Measurements from ENCODE around the gene MAGEA11. TPM values are rescaled to one million over a fixed set of nuclear protein-coding genes. Genes with fewer than 3 reads are reported as not detected.
A peak's percentile ranks its signal among the peaks of the same experiment; 100 is the strongest.
"Not testable (repeated sequence)": the region's sequence is repeated elsewhere in the genome, so short reads cannot be mapped to it uniquely, and the experiment has no call there.

Gene MAGEA11
- total RNA-seq, 1 donor from 2014 or later: not detected

DNA sequence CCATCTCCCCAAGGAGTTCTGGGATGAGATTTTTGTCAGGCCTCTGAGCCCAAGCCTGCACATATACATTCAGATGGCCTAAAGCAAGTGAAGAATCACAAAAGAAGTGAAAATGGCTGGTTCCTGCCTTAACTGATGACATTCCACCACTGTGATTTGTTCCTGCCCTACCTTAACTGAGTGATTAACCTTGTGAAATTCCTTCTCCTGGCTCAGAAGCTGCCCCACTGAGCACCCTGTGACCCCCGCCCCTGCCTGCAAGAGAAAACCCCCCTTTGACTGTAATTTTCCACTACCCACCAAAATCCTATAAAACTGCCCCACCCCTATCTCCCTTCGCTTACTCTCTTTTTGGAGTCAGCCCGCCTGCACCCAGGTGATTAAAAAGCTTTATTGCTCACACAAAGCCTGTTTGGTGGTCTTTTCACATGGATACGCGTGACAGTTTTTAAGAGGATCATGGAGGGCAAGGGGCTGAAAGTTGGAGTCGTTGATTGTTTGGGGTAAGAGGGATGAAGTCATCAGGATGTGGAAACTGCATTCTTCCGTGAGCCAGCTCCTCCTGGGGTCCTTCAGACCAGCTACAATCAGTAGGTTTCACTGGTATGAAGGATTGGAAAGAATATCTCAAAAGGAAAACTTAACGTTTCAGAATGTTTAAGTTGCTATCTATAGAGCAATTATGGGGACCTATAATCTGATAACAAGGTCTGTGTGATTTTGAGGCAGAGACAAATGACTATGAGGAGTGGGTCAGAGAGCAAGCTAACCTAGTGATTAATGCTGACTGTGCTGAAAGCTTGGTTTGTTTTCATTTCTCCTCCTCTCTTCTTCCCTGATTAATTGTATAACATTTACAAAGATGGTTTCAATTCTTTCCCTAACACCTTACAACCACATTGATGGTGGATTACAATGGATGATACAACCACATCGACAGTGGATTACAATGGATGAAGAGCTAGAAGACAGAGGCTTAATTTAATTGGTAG is 28.6 kb upstream of the MAGEA11 start:
- DNase-seq (ENCODE audit: low read depth, low spot score): no peak
- TF ChIP-seq, protein P1, sequence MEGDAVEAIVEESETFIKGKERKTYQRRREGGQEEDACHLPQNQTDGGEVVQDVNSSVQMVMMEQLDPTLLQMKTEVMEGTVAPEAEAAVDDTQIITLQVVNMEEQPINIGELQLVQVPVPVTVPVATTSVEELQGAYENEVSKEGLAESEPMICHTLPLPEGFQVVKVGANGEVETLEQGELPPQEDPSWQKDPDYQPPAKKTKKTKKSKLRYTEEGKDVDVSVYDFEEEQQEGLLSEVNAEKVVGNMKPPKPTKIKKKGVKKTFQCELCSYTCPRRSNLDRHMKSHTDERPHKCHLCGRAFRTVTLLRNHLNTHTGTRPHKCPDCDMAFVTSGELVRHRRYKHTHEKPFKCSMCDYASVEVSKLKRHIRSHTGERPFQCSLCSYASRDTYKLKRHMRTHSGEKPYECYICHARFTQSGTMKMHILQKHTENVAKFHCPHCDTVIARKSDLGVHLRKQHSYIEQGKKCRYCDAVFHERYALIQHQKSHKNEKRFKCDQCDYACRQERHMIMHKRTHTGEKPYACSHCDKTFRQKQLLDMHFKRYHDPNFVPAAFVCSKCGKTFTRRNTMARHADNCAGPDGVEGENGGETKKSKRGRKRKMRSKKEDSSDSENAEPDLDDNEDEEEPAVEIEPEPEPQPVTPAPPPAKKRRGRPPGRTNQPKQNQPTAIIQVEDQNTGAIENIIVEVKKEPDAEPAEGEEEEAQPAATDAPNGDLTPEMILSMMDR (conservative IDR thresholded peaks at IDR 0.05): no peak
- Mint-ChIP-seq H3K4me1 (no peaks in the 10 kb centered on the region), H3K27ac (ENCODE audit: unreplicated experiment) (no peak overlapping the region), H3K36me3 (ENCODE audit: low read depth) (no peaks in the 10 kb centered on the region), H3K4me3 (no peak overlapping the region), H3K9me3 (peaks cover 2% of the 10 kb centered on the region), H3K27me3 (ENCODE audit: low read depth) (no peaks in the 10 kb centered on the region)

DNA sequence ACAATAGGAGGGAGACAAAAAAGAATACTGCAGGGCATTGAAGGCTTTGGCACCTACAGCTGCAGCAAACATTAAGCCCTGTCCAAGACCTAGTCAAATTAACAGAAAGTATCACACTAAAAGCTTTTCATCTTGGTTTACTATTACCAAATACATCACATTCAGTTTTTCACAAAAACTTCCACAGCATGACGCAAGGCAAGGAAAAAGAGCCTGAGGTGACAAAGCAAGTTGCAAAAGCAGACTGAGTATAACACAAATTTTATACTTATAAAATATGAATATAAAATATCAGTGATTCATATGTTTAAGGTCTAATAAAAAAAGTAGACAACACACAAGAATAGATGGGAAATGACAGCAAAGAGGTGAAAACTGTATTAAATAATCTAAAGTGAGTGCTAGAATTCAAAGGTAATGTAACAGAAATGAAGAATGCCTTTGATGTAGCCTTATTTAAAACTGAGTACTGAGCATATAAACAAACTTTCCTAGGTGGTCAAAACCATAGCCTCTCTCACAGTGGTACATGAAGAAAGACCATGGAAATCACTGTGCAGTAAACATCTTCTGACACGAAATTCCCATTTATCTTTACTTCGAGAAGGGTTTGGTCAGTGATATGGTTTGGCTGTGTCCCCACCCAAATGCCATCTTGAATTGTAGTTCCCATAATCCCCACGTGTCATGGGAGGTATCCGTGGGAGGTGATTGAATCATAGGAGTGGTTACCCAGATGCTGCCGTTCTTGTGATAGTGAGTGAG is 27.7 kb upstream of the MAGEA11 start:
- no peaks in the 10 kb centered on the region for H3K27me3 Mint-ChIP-seq (ENCODE audit: low read depth)
- no peak overlapping the region for H3K27ac Mint-ChIP-seq (ENCODE audit: unreplicated experiment)
- TF ChIP-seq, protein P1 (conservative IDR thresholded peaks at IDR 0.05): no peak
- no peaks in the 10 kb centered on the region for H3K36me3 Mint-ChIP-seq (ENCODE audit: low read depth)
- no peak for DNase-seq (ENCODE audit: low read depth, low spot score)
- H3K4me1 Mint-ChIP-seq: no peaks in the 10 kb centered on the region
- H3K4me3 Mint-ChIP-seq: no peak overlapping the region
- peaks cover 2% of the 10 kb centered on the region for H3K9me3 Mint-ChIP-seq

DNA sequence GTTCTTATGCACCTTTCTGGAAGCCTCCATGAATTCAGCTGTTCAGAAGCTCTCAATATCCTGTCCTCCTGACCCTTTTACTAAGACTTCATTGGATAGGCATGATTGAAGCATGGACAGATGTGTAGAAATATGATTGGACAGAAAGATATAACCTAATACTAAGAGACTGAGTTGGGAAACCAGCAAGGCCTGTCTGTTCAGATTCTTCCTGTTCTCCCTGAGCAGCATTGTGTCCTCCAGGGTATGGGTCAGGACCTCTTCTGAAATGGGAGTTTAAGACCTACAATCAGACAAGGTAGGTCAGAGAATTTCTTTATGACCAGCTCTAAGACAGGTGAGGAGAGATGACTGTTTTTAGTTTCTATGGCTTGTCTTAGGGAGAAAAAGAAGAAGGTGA is 23.9 kb upstream of the MAGEA11 start:
- no peak overlapping the region for H3K27ac Mint-ChIP-seq (ENCODE audit: unreplicated experiment)

DNA sequence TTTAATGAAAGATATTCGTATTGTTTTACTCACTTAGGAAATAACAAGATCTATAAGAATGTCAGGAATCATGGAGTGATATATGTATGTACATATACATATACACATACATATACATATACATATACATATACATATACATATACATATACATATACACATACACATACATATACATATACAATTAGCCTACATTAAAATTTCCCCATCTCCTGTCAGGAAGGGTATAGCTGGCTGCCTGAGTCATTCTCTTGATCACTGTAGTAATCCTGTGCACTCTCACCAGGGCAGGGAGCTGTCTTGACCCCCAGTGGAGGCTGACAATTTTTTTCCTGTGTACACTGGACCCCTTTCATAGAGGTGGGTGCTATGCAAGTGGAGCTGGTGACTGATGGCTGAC is 23.3 kb upstream of the MAGEA11 start:
- H3K36me3 Mint-ChIP-seq (ENCODE audit: low read depth): peaks cover 2% of the 10 kb centered on the region

More for the DNA sequence above, 23.9 kb upstream of the MAGEA11 start:
- TF ChIP-seq, protein P1 (conservative IDR thresholded peaks at IDR 0.05): no peak
- Mint-ChIP-seq H3K9me3 (peaks cover 8% of the 10 kb centered on the region), H3K36me3 (ENCODE audit: low read depth) (peaks cover 2% of the 10 kb centered on the region), H3K4me1 (no peaks in the 10 kb centered on the region), H3K27me3 (ENCODE audit: low read depth) (no peaks in the 10 kb centered on the region), H3K4me3 (no peak overlapping the region)
- no peak for DNase-seq (ENCODE audit: low read depth, low spot score)

DNA sequence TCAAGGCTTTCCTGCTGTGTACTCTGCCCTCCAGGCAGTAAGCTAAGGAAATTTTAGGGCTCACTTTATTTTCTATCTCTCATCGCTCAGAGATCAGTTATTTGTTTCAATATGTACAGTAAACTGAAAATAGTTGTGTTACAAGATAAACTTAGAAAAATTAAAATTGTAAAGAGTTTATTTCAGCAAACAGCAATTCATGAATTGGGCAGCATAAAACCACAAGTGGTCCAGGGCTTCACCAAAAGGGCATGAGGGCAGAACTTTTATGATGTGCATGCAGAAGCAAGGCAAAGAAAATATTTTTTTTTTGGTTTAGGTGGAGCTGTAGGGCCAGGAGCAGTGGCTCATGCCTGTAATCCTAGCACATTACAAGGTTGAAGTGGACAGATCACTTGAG is 20.1 kb upstream of the MAGEA11 start:
- Mint-ChIP-seq H3K36me3 (ENCODE audit: low read depth) (peaks cover 2% of the 10 kb centered on the region), H3K4me3 (no peak overlapping the region), H3K9me3 (peaks cover 14% of the 10 kb centered on the region), H3K27me3 (ENCODE audit: low read depth) (no peaks in the 10 kb centered on the region), H3K4me1 (no peaks in the 10 kb centered on the region), H3K27ac (ENCODE audit: unreplicated experiment) (no peak overlapping the region)
- DNase-seq (ENCODE audit: low read depth, low spot score): no peak
- TF ChIP-seq, protein P1 (conservative IDR thresholded peaks at IDR 0.05): no peak

More for the DNA sequence above, 23.3 kb upstream of the MAGEA11 start:
- H3K27ac Mint-ChIP-seq (ENCODE audit: unreplicated experiment): peak overlapping the region; percentile 57
- H3K9me3 Mint-ChIP-seq: peaks cover 13% of the 10 kb centered on the region
- H3K4me3 Mint-ChIP-seq: no peak overlapping the region
- H3K4me1 Mint-ChIP-seq: no peaks in the 10 kb centered on the region
- no peak for DNase-seq (ENCODE audit: low read depth, low spot score)
- H3K27me3 Mint-ChIP-seq (ENCODE audit: low read depth): no peaks in the 10 kb centered on the region
- TF ChIP-seq, protein P1 (conservative IDR thresholded peaks at IDR 0.05): no peak

DNA sequence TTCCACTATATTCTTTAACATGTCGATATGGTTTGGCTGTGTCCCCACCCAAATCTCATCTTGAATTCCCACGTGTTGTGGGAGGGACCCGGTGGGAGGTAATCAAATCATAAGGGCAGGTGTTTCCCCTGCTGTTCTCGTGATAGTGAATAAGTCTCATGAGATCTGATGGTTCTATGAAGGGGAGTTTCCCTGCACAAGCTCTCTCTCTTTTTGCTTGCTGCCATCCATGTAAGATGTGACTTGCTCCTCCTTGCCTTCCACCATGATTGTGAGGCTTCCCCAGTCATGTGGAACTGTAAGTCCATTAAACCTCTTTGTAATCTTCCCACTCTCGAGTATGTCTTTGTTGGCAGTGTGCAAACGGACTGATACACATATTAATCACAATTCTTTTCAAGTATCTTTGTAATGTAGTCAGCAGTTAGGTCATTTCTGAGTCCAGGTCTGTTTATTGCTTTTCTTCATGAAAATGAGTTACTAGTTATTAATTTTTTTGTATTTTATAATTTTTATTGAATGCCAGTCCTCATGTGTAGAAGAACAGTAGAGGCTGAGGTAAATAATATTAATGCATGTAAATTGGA is 19.1 kb upstream of the MAGEA11 start:
- DNase-seq (ENCODE audit: low read depth, low spot score); H3K36me3 Mint-ChIP-seq (ENCODE audit: low read depth); H3K27me3 Mint-ChIP-seq (ENCODE audit: low read depth); H3K4me1 Mint-ChIP-seq; H3K27ac Mint-ChIP-seq (ENCODE audit: unreplicated experiment); H3K4me3 Mint-ChIP-seq: not testable (repeated sequence)
- peaks cover 16% of the 10 kb centered on the region for H3K9me3 Mint-ChIP-seq
